RWPE2 (cell line): ENCODE results near the gene SIK1.
"Not testable (repeated sequence)": the region's sequence is repeated elsewhere in the genome, so short reads cannot be mapped to it uniquely, and the experiment has no call there.

Experiments
- ATAC-seq: fragments of 200-7000 bp; cut with Tn5 transposase; 3 replicates; pipeline ENCODE4 v1.9.1; 2021; ENCODE audit warnings: low read depth
- DNase-seq: peaks from one replicate; pipeline ENCODE4 v3.0.0-alpha.2; 2020; ENCODE audit warnings: low spot score
- H3K27ac ChIP-seq: fragments of 450-650 bp; 2 replicates; pipeline ENCODE4 v1.5.1; 2017; ENCODE audit warnings: mild to moderate bottlenecking; ENCODE audit not compliant: poor library complexity, severe bottlenecking
- H3K27me3 ChIP-seq: fragments of 250-450 bp; sonication (Bioruptor Pico); 2 replicates; pipeline ENCODE4 v1.5.1; 2021; ENCODE audit warnings: mild to moderate bottlenecking, moderate library complexity; ENCODE audit not compliant: insufficient read depth, poor library complexity, severe bottlenecking
- H3K36me3 ChIP-seq: fragments of 250-450 bp; sonication (Bioruptor Pico); 2 replicates; pipeline ENCODE4 v1.5.1; 2020; ENCODE audit warnings: low read depth, mild to moderate bottlenecking, moderate library complexity
- H3K4me1 ChIP-seq: fragments of 250-450 bp; sonication (Bioruptor Pico); 2 replicates; pipeline ENCODE4 v1.5.1; 2021; ENCODE audit warnings: mild to moderate bottlenecking, moderate library complexity; ENCODE audit not compliant: insufficient read depth, poor library complexity, severe bottlenecking
- H3K4me3 ChIP-seq: fragments of 250-450 bp; sonication (Bioruptor Pico); 2 replicates; pipeline ENCODE4 v1.5.1; 2021; ENCODE audit warnings: mild to moderate bottlenecking, moderate library complexity; ENCODE audit not compliant: severe bottlenecking
- H3K9me3 ChIP-seq: fragments of 250-450 bp; sonication (Bioruptor Pico); 2 replicates; pipeline ENCODE4 v1.5.1; 2021; ENCODE audit warnings: mild to moderate bottlenecking, moderate library complexity; ENCODE audit not compliant: severe bottlenecking

SIK1 gene

GRCh38 chr21:43456616-43457314 lies 29.8 kb upstream of the SIK1 start:
- not testable (repeated sequence) for H3K36me3 ChIP-seq, DNase-seq, H3K27me3 ChIP-seq, H3K4me3 ChIP-seq, H3K27ac ChIP-seq, H3K9me3 ChIP-seq, ATAC-seq, H3K4me1 ChIP-seq

- not testable (repeated sequence) for H3K4me3 ChIP-seq, ATAC-seq, H3K4me1 ChIP-seq, H3K27me3 ChIP-seq, H3K27ac ChIP-seq, H3K9me3 ChIP-seq, H3K36me3 ChIP-seq, DNase-seq
Observed at GRCh38 chr21:43455717-43456116, 28.8 kb upstream of the SIK1 start.

- not testable (repeated sequence) for H3K4me1 ChIP-seq
Observed at GRCh38 chr21:43454176-43454575, 27.2 kb upstream of the SIK1 start.

GRCh38 chr21:43451850-43452249 lies 24.9 kb upstream of the SIK1 start:
- H3K27me3 ChIP-seq, H3K36me3 ChIP-seq, H3K27ac ChIP-seq, H3K4me1 ChIP-seq, DNase-seq, H3K4me3 ChIP-seq, H3K9me3 ChIP-seq: not testable (repeated sequence)
- ATAC-seq, result peak; percentile 70

More at GRCh38 chr21:43454176-43454575, 27.2 kb upstream of the SIK1 start:
- not testable (repeated sequence) for DNase-seq, ATAC-seq, H3K36me3 ChIP-seq, H3K9me3 ChIP-seq, H3K27ac ChIP-seq, H3K27me3 ChIP-seq, H3K4me3 ChIP-seq

- not testable (repeated sequence) for H3K27ac ChIP-seq, H3K4me3 ChIP-seq, H3K9me3 ChIP-seq, DNase-seq, H3K4me1 ChIP-seq, H3K36me3 ChIP-seq, H3K27me3 ChIP-seq, ATAC-seq
Observed at GRCh38 chr21:43450287-43450686, 23.4 kb upstream of the SIK1 start.

- not testable (repeated sequence) for H3K9me3 ChIP-seq, H3K4me1 ChIP-seq, H3K27ac ChIP-seq, H3K4me3 ChIP-seq, H3K27me3 ChIP-seq, H3K36me3 ChIP-seq, DNase-seq, ATAC-seq
Observed at GRCh38 chr21:43447353-43447977, 20.5 kb upstream of the SIK1 start.

- not testable (repeated sequence) for H3K4me3 ChIP-seq, DNase-seq, H3K9me3 ChIP-seq, H3K4me1 ChIP-seq, H3K27me3 ChIP-seq, H3K27ac ChIP-seq, H3K36me3 ChIP-seq
- peak; percentile 78 for ATAC-seq
Observed at GRCh38 chr21:43446277-43446932, 19.5 kb upstream of the SIK1 start.

GRCh38 chr21:43444524-43444923 lies 17.6 kb upstream of the SIK1 start:
- DNase-seq, ATAC-seq, H3K27me3 ChIP-seq, H3K27ac ChIP-seq, H3K4me1 ChIP-seq, H3K4me3 ChIP-seq, H3K36me3 ChIP-seq, H3K9me3 ChIP-seq: not testable (repeated sequence)

- H3K36me3 ChIP-seq, ATAC-seq, H3K4me3 ChIP-seq, DNase-seq, H3K27ac ChIP-seq, H3K9me3 ChIP-seq, H3K27me3 ChIP-seq, H3K4me1 ChIP-seq: not testable (repeated sequence)
Observed at GRCh38 chr21:43442571-43442970, 15.6 kb upstream of the SIK1 start.

- H3K27ac ChIP-seq, H3K4me3 ChIP-seq, H3K4me1 ChIP-seq, H3K9me3 ChIP-seq, H3K36me3 ChIP-seq, H3K27me3 ChIP-seq, DNase-seq: not testable (repeated sequence)
- ATAC-seq, result peak; percentile 66
Observed at GRCh38 chr21:43440835-43441727, 14.2 kb upstream of the SIK1 start.
